Esophagus (tissue), 2 donors: ENCODE measurements around the gene WDR53. TPM values are rescaled to one million over a fixed set of nuclear protein-coding genes. Genes with fewer than 3 reads are reported as not detected.
"Not testable (repeated sequence)": the region's sequence is repeated elsewhere in the genome, so short reads cannot be mapped to it uniquely, and the experiment has no call there.

ENCODE experiments used
- H3K27ac ChIP-seq, 2 donors: one replicate each; pipeline ENCODE4 v1.5.1; 2013; ENCODE audit warnings: low read depth in 2 of 2, mild to moderate bottlenecking in 2 of 2, inconsistent platforms in 1 of 2, low read length in 1 of 2, moderate library complexity in 1 of 2
- H3K27me3 ChIP-seq, 2 donors: one replicate each; pipeline ENCODE4 v1.6.1; 2013; ENCODE audit warnings: low read length in 2 of 2, control low read depth in 1 of 2, mild to moderate bottlenecking in 1 of 2; ENCODE audit not compliant: insufficient read depth in 2 of 2, control insufficient read depth in 1 of 2
- H3K36me3 ChIP-seq, 2 donors: one replicate each; pipeline ENCODE4 v1.6.1; 2013; ENCODE audit warnings: low read length in 1 of 2; ENCODE audit not compliant: control insufficient read depth in 2 of 2, insufficient read depth in 2 of 2
- H3K4me1 ChIP-seq, 2 donors: one replicate each; pipeline ENCODE4 v1.6.1; 2013; ENCODE audit warnings: low read length in 1 of 2; ENCODE audit not compliant: control insufficient read depth in 2 of 2, insufficient read depth in 2 of 2
- H3K4me3 ChIP-seq, 2 donors: one replicate each; pipeline ENCODE4 v1.5.1; 2013; ENCODE audit warnings: low read length in 2 of 2, mild to moderate bottlenecking in 2 of 2, low read depth in 1 of 2, moderate library complexity in 1 of 2
- H3K9me3 ChIP-seq, 2 donors: one replicate each; pipeline ENCODE4 v1.6.1; 2013; ENCODE audit warnings: mild to moderate bottlenecking in 2 of 2, low read depth in 1 of 2, low read length in 1 of 2, moderate library complexity in 1 of 2; ENCODE audit not compliant: control insufficient read depth in 2 of 2, insufficient read depth in 1 of 2
- WGBS, 2 donors: extraction: QIAGEN DNeasy Blood & Tissue Kit; methylation state at CpG; one replicate each; pipeline ENCODE4 v1.1.7; 2013; 5-methylcytosine and 5-hydroxymethylcytosine counted together
- polyA plus RNA-seq, 2 donors: library from polyadenylated mRNA; stranded (reverse); fragments of 200-250 nt; gene quantifications; one replicate each; pipeline ENCODE4 v1.2.3, GENCODE V29; 2013
- donor health status: healthy with polysubstance abuse.
- donor health status: Bipolar disorder and iron deficiency.

Gene WDR53
- polyA plus RNA-seq, 2 donors, result 8.6 to 14.6 TPM

GRCh38 chr3:196525141-196525540 lies 43.2 kb downstream of the WDR53 start:
- 83 to 86% methylated on average over 4 of the region's 4 CpGs for WGBS, 2 donors
- H3K9me3 ChIP-seq, result peaks cover 0 to 8% of the 10 kb centered on the region in 2 donors
- no peak overlapping the region for H3K27ac ChIP-seq
- no peaks in the 10 kb centered on the region for H3K27me3 ChIP-seq
- peaks cover 0 to 3% of the 10 kb centered on the region in 2 donors for H3K4me1 ChIP-seq
- no peaks in the 10 kb centered on the region for H3K36me3 ChIP-seq
- no peak overlapping the region for H3K4me3 ChIP-seq

DNA sequence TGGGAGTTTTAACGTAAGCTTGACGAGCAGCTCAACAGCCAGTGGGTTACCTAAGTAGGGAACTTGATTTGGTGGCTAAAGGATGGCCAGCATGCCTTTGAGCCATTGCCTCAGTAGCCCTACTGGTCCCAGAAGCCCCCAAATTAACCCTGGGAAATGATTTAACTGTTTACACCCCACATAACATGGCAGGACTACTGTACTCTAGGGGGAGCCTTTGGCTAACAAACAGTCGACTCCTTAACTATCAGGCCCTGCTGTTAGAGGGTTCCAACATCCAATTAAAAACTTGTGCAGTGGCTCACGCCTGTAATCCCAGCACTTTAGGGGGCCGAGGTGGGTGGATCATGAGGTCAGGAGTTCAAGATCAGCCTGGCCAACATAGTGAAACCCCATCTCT lies 43.8 kb downstream of the WDR53 start:
- H3K36me3 ChIP-seq, result no peaks in the 10 kb centered on the region
- peaks cover 0 to 3% of the 10 kb centered on the region in 2 donors for H3K4me1 ChIP-seq
- H3K27me3 ChIP-seq, result no peaks in the 10 kb centered on the region
- H3K27ac ChIP-seq, result no peak overlapping the region
- 65 to 68% methylated on average over 5 of the region's 5 CpGs for WGBS, 2 donors
- peaks cover 0 to 14% of the 10 kb centered on the region in 2 donors for H3K9me3 ChIP-seq
- no peak overlapping the region for H3K4me3 ChIP-seq

DNA sequence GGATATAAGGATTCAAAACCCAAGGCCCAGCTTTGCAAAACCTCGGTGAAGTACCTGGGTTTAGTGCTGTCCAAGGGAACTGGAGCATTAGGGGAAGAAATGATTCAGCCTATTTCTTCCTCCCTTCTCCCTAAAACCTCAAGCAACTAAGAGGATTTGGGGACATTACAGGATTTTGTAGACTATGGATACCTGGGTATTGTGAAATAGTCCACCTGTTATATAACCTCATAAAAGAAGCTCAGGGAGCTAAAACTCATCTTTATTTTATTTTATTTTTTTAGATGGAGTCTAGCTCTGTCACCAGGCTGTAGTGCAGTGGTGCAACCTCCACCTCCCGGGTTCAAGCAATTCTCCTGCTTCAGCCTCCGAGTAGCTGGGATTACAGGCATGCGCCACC lies 44.5 kb downstream of the WDR53 start:
- peaks cover 0 to 14% of the 10 kb centered on the region in 2 donors for H3K9me3 ChIP-seq
- no peaks in the 10 kb centered on the region for H3K36me3 ChIP-seq
- H3K4me1 ChIP-seq, result peaks cover 0 to 3% of the 10 kb centered on the region in 2 donors
- H3K4me3 ChIP-seq, result no peak overlapping the region
- no peaks in the 10 kb centered on the region for H3K27me3 ChIP-seq
- H3K27ac ChIP-seq, result no peak overlapping the region
- WGBS, 2 donors, result 96 to 97% methylated on average over 4 of the region's 4 CpGs

- H3K9me3 ChIP-seq, result peaks cover 3 to 14% of the 10 kb centered on the region in 2 donors
- not testable (repeated sequence) for H3K4me1 ChIP-seq, H3K4me3 ChIP-seq, H3K36me3 ChIP-seq, H3K27me3 ChIP-seq, H3K27ac ChIP-seq
- 81 to 88% methylated on average over 12 of the region's 12 CpGs for WGBS, 2 donors
These were observed 47.1 kb downstream of the WDR53 start for GRCh38 chr3:196521291-196521690.

GRCh38 chr3:196519718-196520082 lies 48.7 kb downstream of the WDR53 start:
- Histone ChIP-seq H3K36me3 (no peaks in the 10 kb centered on the region), H3K4me1 (no peaks in the 10 kb centered on the region), H3K9me3 (peaks cover 3 to 14% of the 10 kb centered on the region in 2 donors), H3K27ac (no peak overlapping the region), H3K27me3 (no peaks in the 10 kb centered on the region), H3K4me3 (no peak overlapping the region)
- 85% methylated on average over 5 of the region's 5 CpGs for WGBS, 2 donors

- Histone ChIP-seq H3K27me3 (no peaks in the 10 kb centered on the region), H3K9me3 (peaks cover 3 to 14% of the 10 kb centered on the region in 2 donors), H3K36me3 (no peaks in the 10 kb centered on the region), H3K4me1 (no peaks in the 10 kb centered on the region), H3K4me3 (no peak overlapping the region), H3K27ac (no peak overlapping the region)
- 39 to 44% methylated on average over 12 of the region's 12 CpGs for WGBS, 2 donors
These were observed 49.2 kb downstream of the WDR53 start for GRCh38 chr3:196518966-196519717.

DNA sequence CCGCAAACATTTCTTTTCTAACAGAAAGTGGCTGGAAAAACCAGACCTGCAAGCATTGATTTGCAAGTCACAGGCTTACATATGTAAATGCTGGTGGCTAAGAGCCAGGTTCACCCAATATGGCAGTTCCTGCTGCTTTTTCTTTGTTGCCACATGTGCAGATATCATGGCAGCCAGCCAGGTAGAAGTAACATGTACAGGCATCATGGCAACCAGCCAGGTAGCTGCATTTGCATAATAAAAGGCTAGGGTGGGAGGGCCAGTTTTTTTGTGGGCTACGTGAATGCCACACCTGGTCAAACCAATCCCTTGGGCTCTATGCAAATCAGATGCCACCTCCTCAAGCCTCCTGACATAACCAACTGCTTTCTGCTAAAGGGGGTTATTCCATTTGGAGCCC lies 50.4 kb downstream of the WDR53 start:
- Histone ChIP-seq H3K36me3 (no peaks in the 10 kb centered on the region), H3K27me3 (no peaks in the 10 kb centered on the region), H3K27ac (no peak overlapping the region), H3K4me3 (no peak overlapping the region), H3K4me1 (no peaks in the 10 kb centered on the region), H3K9me3 (peaks cover 3 to 14% of the 10 kb centered on the region in 2 donors)
- 48 to 60% methylated on average over 2 of the region's 2 CpGs for WGBS, 2 donors

- no peaks in the 10 kb centered on the region for H3K27me3 ChIP-seq
- no peak overlapping the region for H3K4me3 ChIP-seq
- H3K9me3 ChIP-seq, result peaks cover 3 to 14% of the 10 kb centered on the region in 2 donors
- H3K27ac ChIP-seq, result no peak overlapping the region
- WGBS, 2 donors, result 90 to 91% methylated on average over 2 of the region's 2 CpGs
- H3K36me3 ChIP-seq, result no peaks in the 10 kb centered on the region
- no peaks in the 10 kb centered on the region for H3K4me1 ChIP-seq
These were observed 51.1 kb downstream of the WDR53 start for GRCh38 chr3:196517162-196517800.

GRCh38 chr3:196514913-196515621 lies 53.3 kb downstream of the WDR53 start, which contains the start of gene SMCO1:
SMCO1 (minus strand) TSS chr3:196515346; CDS start chr3:196515209, 137 bp downstream.
- no peak within 1 kb of the TSS for H3K4me3 ChIP-seq
- no peak within 1 kb of the TSS for H3K27ac ChIP-seq
- peaks cover 3 to 5% of the 10 kb centered on the region in 2 donors for H3K9me3 ChIP-seq
- 87 to 91% methylated on average over 10 of the region's 10 CpGs for WGBS, 2 donors
- no peaks in the 10 kb centered on the region for H3K36me3 ChIP-seq
- no peaks in the 10 kb centered on the region for H3K27me3 ChIP-seq
- no peaks in the 10 kb centered on the region for H3K4me1 ChIP-seq
